ENCODE data around the gene SLC35C1. TPM values are rescaled to one million over a fixed set of nuclear protein-coding genes. Genes with fewer than 3 reads are reported as not detected.

SLC35C1 gene
- total and polyA plus RNA-seq, 2 of the 13 experiments (the other 11 are each of a cell fraction or from before 2014, with no cell fraction given) = 2.9 to 7.0 TPM

DNA sequence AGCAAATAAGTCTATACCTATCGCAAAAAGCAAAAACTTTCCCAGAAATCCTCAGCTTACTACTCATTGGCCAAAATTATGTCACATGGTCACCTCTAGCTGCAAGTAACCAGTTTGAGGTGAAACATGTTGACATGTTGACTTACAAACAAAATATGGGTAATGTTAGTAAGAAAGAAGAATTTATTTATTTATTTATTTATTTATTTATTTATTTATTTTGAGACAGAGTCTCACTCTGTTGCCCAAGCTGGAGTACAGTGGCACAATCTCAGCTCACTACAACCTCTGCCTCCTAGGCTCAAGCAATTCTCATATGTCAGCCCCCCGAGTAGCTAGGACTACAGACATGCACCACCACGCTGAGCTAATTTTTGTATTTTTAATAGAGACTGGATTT, 5.4 kb upstream of the SLC35C1 start:
- Histone ChIP-seq H4K20me1 (ENCODE audit: insufficient read depth, low read length) (no peaks in the 10 kb centered on the region), H3K4me1 (ENCODE audit: insufficient read depth, low read length) (peaks cover 20% of the 10 kb centered on the region), H3K27me3 (ENCODE audit: control insufficient read depth in 1 of 2, insufficient read depth in 2 of 2, low read length in 2 of 2) (peaks cover 0 to 27% of the 10 kb centered on the region in 2 experiments; a peak in 2 of 5 replicates), H3K4me3 (replicated peaks in 1 of 3; ENCODE audit: insufficient read depth in 1 of 3, low read depth in 2 of 3, low read length in 3 of 3) (no peak overlapping the region), H3K79me2 (ENCODE audit: insufficient read depth, low read length) (no peaks in the 10 kb centered on the region), H3K9ac (ENCODE audit: insufficient read depth, low read depth, low read length) (no peak overlapping the region), H3K9me3 (ENCODE audit: low read length) (no peaks in the 10 kb centered on the region), H2AFZ (ENCODE audit: low read length) (no peak overlapping the region), H3K27ac (ENCODE audit: extremely low read length, insufficient read depth, low read length) (no peak overlapping the region), H3K4me2 (ENCODE audit: low read depth, low read length) (peak overlapping the region; percentile 84; the same call in 1 of the 2 replicates), H3K36me3 (replicated peaks in 1 of 2; ENCODE audit: control insufficient read depth in 1 of 2, insufficient read depth in 2 of 2, low read length in 2 of 2) (no peaks in the 10 kb centered on the region)
- WGBS (ENCODE audit: low lambda C conversion rate) = 74% methylated on average over 3 of the region's 3 CpGs
- intact Hi-C loops (cut with micrococcal nuclease; ENCODE audit: unreplicated experiment) (no loop called here), in situ Hi-C loops (cut with HindIII; ENCODE audit: extremely low pct_ligation_motif_present, low pct_unique_long_range_greater_than_20kb) (no loop called here)
- BruUV-seq (replicated peaks) = no TSS peak
- no peak for ATAC-seq
- ChIA-PET POLR2A (interaction anchor here (0.6 to 1.3 kb wide), 5 partner anchors 28 to 1674 kb away, joined by 3 to 6 read pairs (median 3); partner anchors contain the start of gene CRY2), CTCF (ENCODE audit: low intra/inter-chr PET ratio, low total read pairs) (no interaction called here)
- TF ChIP-seq ZNF34 (CRISPR knock-in tag; IDR thresholded peaks at IDR 0.05; ENCODE audit: borderline replicate concordance) (no peak), ZNF616 (CRISPR knock-in tag; IDR thresholded peaks at IDR 0.05; ENCODE audit: low read depth) (no peak)
- TF ChIP-seq, protein P1, sequence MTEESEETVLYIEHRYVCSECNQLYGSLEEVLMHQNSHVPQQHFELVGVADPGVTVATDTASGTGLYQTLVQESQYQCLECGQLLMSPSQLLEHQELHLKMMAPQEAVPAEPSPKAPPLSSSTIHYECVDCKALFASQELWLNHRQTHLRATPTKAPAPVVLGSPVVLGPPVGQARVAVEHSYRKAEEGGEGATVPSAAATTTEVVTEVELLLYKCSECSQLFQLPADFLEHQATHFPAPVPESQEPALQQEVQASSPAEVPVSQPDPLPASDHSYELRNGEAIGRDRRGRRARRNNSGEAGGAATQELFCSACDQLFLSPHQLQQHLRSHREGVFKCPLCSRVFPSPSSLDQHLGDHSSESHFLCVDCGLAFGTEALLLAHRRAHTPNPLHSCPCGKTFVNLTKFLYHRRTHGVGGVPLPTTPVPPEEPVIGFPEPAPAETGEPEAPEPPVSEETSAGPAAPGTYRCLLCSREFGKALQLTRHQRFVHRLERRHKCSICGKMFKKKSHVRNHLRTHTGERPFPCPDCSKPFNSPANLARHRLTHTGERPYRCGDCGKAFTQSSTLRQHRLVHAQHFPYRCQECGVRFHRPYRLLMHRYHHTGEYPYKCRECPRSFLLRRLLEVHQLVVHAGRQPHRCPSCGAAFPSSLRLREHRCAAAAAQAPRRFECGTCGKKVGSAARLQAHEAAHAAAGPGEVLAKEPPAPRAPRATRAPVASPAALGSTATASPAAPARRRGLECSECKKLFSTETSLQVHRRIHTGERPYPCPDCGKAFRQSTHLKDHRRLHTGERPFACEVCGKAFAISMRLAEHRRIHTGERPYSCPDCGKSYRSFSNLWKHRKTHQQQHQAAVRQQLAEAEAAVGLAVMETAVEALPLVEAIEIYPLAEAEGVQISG (CRISPR knock-in tag; IDR thresholded peaks at IDR 0.05) = no peak
- DNase-seq (ENCODE audit: low spot score) = no peak
- FAIRE-seq = no peak

DNA sequence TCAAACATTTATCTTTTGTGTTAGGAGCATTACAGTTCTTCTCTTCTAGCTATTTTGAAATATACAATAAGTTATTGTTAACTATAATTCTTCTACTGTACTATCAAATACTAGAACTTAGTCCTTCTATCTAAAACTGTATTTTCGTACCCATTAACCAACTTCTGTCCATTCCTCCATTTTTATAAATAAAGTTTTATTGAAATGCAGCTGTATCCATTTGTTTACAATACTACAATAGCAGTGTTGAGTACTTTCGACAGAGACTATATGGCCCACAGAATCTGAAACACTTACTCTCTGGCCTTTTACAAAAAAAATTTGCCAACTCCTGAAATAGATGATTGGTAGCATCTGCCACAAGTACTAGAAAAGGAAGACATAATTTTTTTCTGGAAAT, 4.7 kb upstream of the SLC35C1 start:
- Histone ChIP-seq H3K9ac (ENCODE audit: insufficient read depth, low read depth, low read length) (no peak overlapping the region), H3K4me1 (ENCODE audit: insufficient read depth, low read length) (peaks cover 19% of the 10 kb centered on the region), H4K20me1 (ENCODE audit: insufficient read depth, low read length) (no peaks in the 10 kb centered on the region), H3K27ac (ENCODE audit: extremely low read length, insufficient read depth, low read length) (no peak overlapping the region), H3K9me3 (ENCODE audit: low read length) (no peaks in the 10 kb centered on the region), H2AFZ (ENCODE audit: low read length) (no peak overlapping the region), H3K4me2 (ENCODE audit: low read depth, low read length) (no peak overlapping the region), H3K36me3 (replicated peaks in 1 of 2; ENCODE audit: control insufficient read depth in 1 of 2, insufficient read depth in 2 of 2, low read length in 2 of 2) (no peaks in the 10 kb centered on the region), H3K79me2 (ENCODE audit: insufficient read depth, low read length) (no peaks in the 10 kb centered on the region), H3K4me3 (replicated peaks in 1 of 3; ENCODE audit: insufficient read depth in 1 of 3, low read depth in 2 of 3, low read length in 3 of 3) (no peak overlapping the region), H3K27me3 (ENCODE audit: control insufficient read depth in 1 of 2, insufficient read depth in 2 of 2, low read length in 2 of 2) (peaks cover 0 to 26% of the 10 kb centered on the region in 2 experiments; a peak in 2 of 5 replicates)
- CTCF ChIA-PET (ENCODE audit: low intra/inter-chr PET ratio, low total read pairs) = no interaction called here
- ATAC-seq = no peak
- BruUV-seq (replicated peaks) = no TSS peak
- intact Hi-C loops (cut with micrococcal nuclease; ENCODE audit: unreplicated experiment) (no loop called here), in situ Hi-C loops (cut with HindIII; ENCODE audit: extremely low pct_ligation_motif_present, low pct_unique_long_range_greater_than_20kb) (no loop called here)
- POLR2A ChIA-PET = no interaction called here
- no peak for FAIRE-seq
- no peak for DNase-seq (ENCODE audit: low spot score)
- WGBS (ENCODE audit: low lambda C conversion rate) = 32% methylated on average over 2 of the region's 2 CpGs
- TF ChIP-seq ZNF230 (CRISPR knock-in tag; IDR thresholded peaks at IDR 0.05) (no peak), PAX8 (CRISPR knock-in tag; IDR thresholded peaks at IDR 0.05; ENCODE audit: borderline replicate concordance) (no peak), DMAP1 (CRISPR knock-in tag; IDR thresholded peaks at IDR 0.05) (no peak), TCF7 (IDR thresholded peaks at IDR 0.05; ENCODE audit: low read depth) (no peak), ZNF703 (CRISPR knock-in tag; IDR thresholded peaks at IDR 0.05; ENCODE audit: borderline replicate concordance) (no peak), GATA4 (IDR thresholded peaks at IDR 0.05; ENCODE audit: borderline replicate concordance, low read depth) (no peak)
- TF ChIP-seq, protein P2, sequence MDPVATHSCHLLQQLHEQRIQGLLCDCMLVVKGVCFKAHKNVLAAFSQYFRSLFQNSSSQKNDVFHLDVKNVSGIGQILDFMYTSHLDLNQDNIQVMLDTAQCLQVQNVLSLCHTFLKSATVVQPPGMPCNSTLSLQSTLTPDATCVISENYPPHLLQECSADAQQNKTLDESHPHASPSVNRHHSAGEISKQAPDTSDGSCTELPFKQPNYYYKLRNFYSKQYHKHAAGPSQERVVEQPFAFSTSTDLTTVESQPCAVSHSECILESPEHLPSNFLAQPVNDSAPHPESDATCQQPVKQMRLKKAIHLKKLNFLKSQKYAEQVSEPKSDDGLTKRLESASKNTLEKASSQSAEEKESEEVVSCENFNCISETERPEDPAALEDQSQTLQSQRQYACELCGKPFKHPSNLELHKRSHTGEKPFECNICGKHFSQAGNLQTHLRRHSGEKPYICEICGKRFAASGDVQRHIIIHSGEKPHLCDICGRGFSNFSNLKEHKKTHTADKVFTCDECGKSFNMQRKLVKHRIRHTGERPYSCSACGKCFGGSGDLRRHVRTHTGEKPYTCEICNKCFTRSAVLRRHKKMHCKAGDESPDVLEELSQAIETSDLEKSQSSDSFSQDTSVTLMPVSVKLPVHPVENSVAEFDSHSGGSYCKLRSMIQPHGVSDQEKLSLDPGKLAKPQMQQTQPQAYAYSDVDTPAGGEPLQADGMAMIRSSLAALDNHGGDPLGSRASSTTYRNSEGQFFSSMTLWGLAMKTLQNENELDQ (CRISPR knock-in tag; IDR thresholded peaks at IDR 0.05; ENCODE audit: borderline replicate concordance) = no peak

All from HepG2 (cell line).